Ishikawa (cell line): ENCODE data around the gene KRTAP10-3.

Experiments
- CEBPB ChIP-seq: IDR thresholded peaks from 2 replicates; pipeline ENCODE4 v1.6.1; 2012
- FOXM1 ChIP-seq: IDR thresholded peaks from 2 replicates; pipeline ENCODE4 v1.6.1; 2012; ENCODE audit warnings: low read depth, borderline replicate concordance
- TCF12 ChIP-seq: IDR thresholded peaks from 2 replicates; pipeline ENCODE4 v1.6.1; 2012; ENCODE audit warnings: low read depth
- YY1 ChIP-seq: IDR thresholded peaks from 2 replicates; pipeline ENCODE4 v1.6.1; 2012; ENCODE audit warnings: low read depth
- TF ChIP-seq, protein P1 (sequence below): IDR thresholded peaks from 2 replicates; pipeline ENCODE4 v1.6.1; 2012; ENCODE audit warnings: low read depth, mild to moderate bottlenecking

DNA sequence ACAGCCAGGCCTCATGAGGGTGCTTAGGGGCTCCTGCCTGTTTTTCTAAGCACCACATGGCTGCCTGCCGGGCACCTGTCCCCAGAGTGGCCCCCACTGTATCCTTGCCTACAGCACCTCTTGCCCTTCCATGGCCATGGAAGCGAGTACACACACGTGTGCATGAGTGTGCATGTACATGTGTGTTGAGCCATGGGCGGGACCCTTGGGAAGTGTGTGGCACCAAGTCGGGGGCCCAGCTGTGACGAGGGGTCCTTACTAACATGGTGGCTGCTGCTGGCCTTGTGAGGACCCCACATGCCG, 44.4 kb downstream of the KRTAP10-3 start:
- TF ChIP-seq TCF12 (no peak), CEBPB (no peak), YY1 (no peak), FOXM1 (no peak)
- TF ChIP-seq, protein P1, sequence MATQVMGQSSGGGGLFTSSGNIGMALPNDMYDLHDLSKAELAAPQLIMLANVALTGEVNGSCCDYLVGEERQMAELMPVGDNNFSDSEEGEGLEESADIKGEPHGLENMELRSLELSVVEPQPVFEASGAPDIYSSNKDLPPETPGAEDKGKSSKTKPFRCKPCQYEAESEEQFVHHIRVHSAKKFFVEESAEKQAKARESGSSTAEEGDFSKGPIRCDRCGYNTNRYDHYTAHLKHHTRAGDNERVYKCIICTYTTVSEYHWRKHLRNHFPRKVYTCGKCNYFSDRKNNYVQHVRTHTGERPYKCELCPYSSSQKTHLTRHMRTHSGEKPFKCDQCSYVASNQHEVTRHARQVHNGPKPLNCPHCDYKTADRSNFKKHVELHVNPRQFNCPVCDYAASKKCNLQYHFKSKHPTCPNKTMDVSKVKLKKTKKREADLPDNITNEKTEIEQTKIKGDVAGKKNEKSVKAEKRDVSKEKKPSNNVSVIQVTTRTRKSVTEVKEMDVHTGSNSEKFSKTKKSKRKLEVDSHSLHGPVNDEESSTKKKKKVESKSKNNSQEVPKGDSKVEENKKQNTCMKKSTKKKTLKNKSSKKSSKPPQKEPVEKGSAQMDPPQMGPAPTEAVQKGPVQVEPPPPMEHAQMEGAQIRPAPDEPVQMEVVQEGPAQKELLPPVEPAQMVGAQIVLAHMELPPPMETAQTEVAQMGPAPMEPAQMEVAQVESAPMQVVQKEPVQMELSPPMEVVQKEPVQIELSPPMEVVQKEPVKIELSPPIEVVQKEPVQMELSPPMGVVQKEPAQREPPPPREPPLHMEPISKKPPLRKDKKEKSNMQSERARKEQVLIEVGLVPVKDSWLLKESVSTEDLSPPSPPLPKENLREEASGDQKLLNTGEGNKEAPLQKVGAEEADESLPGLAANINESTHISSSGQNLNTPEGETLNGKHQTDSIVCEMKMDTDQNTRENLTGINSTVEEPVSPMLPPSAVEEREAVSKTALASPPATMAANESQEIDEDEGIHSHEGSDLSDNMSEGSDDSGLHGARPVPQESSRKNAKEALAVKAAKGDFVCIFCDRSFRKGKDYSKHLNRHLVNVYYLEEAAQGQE = no peak
